ENCODE results near the gene PPP1CB.
"Not testable (repeated sequence)": the region's sequence is repeated elsewhere in the genome, so short reads cannot be mapped to it uniquely, and the experiment has no call there.

Gene PPP1CB

DNA sequence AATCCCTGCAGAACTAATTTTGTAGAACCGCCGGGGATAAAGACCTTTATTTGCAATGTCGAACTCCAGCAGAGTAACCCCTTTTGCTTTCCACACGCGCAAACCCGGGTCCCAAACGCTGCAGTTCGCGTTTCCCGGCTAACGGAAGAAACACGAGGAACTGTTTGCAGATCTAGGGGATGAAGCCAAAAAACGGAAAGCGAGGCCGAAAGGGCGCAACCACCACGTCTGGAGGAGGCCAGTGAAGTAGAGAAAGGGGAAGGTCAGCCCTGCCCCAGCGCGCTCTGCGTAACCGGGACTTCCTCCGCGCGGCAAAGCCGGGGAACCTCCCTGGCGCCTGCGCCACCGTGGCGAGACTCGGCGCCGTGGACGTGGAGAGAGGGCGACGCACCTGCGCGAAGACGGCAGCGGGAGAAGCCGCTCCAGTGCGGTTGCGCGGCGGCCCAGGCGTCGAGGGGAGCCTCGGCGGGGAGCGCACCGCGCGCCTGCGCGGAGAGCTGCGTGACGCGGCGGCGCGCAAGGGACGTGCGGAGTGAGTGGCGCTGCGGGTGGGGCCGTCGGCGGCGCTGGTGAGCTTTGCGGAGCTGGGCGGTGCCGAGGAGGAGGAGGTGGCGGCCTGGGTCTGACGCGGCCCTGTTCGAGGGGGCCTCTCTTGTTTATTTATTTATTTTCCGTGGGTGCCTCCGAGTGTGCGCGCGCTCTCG, at the start of gene PPP1CB:
Gene PPP1CB, plus strand, starts transcription at position 579 of the 704 bp plus-strand sequence. CDS start 295 bp downstream, outside the sequence.
- peak; percentile 97 for DNase-seq (ENCODE audit: low spot score)

DNA sequence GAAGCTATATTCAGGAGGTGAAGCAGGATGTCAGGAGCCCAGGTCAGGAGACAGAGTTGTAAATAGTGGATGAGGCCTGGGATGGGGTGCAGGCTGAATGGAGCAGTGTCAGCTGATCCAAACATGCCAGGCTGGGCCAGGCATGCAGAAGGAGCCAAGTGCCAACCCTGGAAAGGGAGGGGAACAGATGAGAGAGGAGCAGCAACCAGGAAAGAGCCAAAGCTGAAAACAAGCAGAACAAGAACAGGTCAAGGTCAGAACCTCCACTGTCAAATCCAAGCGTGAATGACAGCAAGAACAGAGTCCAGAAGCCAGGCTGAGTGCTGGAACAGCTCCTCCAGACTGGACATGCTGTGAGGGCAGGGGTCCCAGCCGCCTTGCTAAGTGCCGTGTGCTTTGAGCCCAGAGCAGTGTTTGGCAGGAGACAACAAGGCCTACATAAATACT, 49.2 kb upstream of the PPP1CB start:
- no peak for DNase-seq (ENCODE audit: low spot score)

DNA sequence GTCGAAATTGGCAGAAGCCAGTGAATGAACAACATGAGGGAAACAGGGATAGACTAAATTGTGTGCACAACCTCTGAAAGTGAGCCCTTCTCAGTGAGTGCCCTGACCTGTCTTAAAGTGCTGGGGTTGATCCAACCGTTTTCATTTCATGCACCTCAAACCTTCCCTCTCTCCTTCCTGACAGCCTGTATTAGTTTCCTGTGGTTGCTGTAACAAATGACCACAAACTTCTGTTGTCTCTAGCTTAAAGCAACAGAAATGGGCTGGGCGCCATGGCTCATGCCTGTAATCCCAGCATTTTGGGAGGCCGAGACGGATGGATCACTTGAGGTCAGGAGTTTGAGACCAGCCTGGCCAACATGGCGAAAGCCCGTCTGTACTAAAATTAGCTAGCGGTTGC, 48.8 kb upstream of the PPP1CB start:
- no peak for DNase-seq (ENCODE audit: low spot score)

GRCh38 chr2:28704621-28705020, 47.0 kb upstream of the PPP1CB start:
- no peak for DNase-seq (ENCODE audit: low spot score)

DNA sequence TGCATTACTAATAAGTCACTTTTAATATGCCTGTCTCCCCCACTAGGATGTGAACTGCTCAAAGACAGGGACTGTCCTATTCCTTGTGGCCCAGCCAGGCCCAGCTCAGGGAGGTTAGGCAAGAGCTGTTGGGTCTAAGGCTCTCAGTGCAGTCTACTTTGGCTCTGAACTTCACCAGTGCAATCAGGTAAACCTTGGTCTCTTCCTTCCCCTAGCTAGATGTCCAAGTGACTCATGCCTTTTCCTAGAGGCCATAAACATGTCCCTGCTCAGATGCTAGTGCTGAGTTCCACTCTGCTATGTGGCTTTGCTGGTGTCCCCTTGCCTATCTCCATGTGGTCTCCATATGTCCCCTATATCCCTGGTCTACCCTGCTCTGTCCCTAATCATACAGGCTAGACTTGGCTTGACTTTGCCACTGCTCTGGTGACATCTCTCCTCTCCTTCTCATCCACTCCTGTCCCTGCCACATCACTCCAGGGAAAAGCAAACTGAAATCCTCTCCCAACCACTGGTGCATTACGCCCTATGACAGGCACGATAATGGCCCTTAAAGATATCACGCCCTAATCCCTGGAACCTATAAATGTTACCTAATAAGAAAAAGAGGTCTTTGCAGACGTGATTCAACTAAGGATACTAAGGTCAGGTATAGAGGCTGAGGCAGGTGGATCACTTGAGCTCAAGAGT, 45.7 kb upstream of the PPP1CB start:
- no peak for DNase-seq (ENCODE audit: low spot score)

GRCh38 chr2:28707592-28707991, 44.0 kb upstream of the PPP1CB start:
- DNase-seq (ENCODE audit: low spot score), result no peak

DNA sequence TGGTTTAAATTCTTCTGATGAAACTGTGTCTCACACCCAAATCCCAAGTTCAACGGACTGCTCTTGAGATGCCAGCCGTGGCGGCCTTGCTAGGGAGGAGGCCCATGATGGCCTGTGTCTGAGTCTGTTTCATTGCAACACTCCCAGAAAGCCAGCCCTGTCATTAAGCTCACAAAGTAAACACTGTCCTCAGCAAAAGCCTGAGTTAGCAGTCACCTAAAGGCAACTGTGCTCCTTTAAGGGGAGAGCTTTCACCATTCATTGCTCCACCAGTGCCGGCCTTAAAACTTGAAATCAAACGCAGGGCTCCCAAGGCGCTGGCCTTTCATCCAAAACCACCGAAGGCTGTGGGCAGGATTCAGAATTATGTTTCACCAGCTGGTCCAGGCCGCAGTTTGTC, 42.5 kb upstream of the PPP1CB start:
- DNase-seq (ENCODE audit: low spot score), result no peak

DNA sequence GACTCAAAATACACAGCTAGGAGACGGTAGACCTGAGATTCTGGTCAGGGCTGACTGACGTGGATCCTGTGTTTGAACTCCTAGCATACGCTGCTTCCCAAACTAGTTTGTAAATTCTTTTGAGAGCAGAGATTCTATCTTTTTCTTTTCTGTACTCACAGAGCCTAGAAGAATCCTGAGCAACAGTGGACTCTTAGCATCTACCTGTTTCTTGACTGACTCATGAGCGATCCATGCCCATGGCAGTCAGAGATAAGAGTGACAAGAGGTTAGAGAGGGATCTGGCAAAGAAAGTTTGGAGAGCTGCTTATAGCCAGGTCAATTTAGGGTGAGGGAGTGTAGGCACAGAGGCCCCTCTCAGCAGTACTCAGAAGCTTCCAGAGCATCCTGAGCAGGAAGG, 41.1 kb upstream of the PPP1CB start:
- DNase-seq (ENCODE audit: low spot score), result no peak

- no peak for DNase-seq (ENCODE audit: low spot score)
Observed at GRCh38 chr2:28713577-28714298, 37.9 kb upstream of the PPP1CB start.

GRCh38 chr2:28716265-28716865, 35.3 kb upstream of the PPP1CB start:
- DNase-seq (ENCODE audit: low spot score), result peak; percentile 11

DNA sequence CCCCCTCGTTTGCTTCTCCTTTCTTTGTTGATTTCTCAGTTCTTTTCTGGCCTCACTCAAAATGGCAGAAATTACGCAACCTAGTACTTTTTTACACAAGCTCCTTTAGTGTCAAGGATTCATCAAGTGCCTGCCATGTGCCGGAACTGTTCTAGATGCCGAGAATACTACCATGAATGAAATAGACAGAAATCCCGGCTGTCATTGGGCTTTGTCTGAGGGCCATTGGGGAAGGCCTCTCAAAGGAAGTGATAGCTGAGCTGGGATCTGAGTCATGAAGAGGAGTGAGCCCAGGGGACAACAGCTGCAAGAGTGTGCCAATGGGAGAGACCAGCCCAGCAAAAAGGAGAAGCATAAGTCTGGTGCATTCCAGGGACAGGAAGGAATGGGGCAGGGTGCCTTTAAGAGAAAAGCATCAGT, 34.3 kb upstream of the PPP1CB start:
- peak; percentile 3 for DNase-seq (ENCODE audit: low spot score)

DNA sequence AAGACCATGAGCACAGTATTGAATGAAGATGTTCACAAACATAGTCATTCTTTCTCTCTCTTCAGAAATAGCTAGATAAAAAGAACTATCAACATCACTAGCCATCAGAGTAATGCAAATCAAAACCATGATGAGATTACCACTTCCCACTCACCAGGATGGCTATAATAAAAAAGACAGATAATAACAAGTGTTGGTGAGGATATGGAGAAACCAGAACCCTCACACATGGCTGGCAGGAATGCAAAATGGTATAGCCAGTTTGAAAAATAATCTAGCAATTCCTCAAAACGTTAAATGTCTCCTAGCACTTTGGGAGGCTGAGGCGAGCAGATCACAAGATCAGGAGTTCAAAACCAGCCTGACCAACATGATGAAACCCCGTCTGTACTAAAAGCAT, 31.3 kb upstream of the PPP1CB start:
- no peak for DNase-seq (ENCODE audit: low spot score)

DNA sequence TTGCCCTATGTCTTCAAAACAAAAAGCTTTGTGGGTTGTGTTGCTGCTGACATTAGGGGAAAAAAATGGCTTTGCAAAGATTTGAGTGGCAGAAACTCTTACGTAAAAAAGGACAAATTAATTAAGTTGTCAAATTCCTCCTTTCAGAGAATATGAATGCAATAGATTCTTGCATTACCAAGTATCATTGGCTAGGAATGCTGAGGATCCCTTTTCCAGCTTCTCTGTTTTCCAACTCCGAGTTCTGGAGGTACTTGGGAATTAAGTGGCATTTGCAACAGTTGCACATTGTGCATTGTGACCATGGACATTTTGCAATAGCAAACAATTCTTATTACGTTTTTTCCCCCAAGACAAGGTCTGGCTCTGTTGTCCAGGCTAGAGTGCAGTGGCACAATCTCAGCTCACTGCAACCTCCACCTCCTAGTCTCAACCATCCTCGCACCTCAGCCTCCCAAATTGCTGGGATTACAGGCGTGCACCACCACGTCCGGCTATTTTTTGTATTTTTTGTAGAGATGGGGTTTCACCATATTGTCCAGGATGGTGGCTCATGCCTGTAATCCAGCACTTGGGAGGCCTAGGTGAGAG, 29.9 kb upstream of the PPP1CB start:
- DNase-seq (ENCODE audit: low spot score), result no peak

DNA sequence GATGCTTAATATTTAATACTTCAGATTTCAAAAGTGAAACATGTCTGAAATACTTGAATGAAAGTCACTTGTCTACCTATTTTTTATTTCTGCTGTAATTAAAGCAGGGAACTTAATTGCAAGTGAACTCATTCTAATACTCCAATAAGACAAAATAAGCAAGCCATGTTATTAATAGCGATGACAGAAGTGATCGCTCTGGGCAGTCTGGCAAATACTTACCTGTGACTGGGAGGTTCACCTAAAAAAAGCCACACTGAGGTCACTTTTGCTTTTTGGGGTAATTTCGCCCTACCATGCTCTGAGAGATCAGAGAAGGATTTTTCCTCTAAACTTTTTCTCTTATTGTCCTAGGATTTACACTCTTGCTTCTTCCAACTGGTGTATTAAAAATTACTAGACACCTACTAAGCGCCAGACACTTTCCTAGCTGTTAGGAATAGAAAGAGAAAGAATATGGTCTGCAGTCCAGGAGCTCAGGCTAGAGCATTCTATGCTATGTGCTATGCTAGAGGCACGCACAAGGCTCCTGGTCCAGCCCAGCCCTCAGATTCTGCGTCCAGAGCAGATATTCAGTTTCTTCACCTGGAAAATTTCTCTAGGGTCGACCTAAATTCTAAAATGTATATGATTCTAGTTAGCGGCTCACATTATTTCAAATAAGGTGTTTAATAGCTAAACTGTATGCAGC, 26.5 kb upstream of the PPP1CB start:
- no peak for DNase-seq (ENCODE audit: low spot score)

- DNase-seq (ENCODE audit: low spot score), result no peak
Observed at GRCh38 chr2:28726177-28726576, 25.5 kb upstream of the PPP1CB start.

DNA sequence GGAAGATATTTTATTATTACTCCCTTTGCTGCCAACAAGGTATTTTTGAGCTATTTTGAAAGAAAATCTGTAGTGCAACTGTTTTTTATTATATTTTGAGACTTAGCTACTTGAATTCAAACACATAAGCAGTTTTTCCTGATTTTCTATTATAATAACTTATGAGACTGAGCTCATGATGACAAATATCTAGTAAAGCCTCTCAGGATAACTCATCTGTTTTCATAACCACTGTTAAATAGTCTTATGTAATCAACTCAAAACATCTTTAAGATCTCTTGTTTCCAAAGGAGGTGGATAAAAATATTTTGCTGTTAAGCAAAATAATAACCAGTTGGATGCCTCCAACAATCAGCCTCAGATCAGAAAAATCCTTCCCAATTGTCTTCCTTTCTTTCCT, 21.9 kb upstream of the PPP1CB start:
- DNase-seq (ENCODE audit: low spot score), result no peak

- no peak for DNase-seq (ENCODE audit: low spot score)
Observed at GRCh38 chr2:28730641-28731146, 20.9 kb upstream of the PPP1CB start.

DNA sequence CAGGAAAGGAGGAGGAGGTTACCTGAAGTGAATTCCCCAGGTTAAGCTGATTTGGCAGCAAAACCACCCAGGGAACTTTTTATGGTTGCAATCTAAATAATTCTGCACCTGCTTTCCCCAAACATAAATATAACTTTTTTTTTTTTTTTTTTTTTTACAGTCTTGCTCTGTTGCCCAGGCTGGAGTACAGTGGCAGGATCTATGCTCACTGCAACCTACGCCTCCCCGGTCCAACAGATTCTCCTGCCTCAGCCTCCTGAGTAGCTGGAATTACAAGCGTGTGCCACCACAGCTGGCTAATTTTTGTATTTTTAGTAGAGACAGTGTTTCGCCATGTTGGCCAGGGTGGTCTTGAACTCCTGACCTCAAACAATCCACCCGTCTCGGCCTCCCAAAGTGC, 16.1 kb upstream of the PPP1CB start:
- DNase-seq (ENCODE audit: low spot score), result no peak

GRCh38 chr2:28736034-28736433, 15.6 kb upstream of the PPP1CB start:
- DNase-seq (ENCODE audit: low spot score), result no peak

DNA sequence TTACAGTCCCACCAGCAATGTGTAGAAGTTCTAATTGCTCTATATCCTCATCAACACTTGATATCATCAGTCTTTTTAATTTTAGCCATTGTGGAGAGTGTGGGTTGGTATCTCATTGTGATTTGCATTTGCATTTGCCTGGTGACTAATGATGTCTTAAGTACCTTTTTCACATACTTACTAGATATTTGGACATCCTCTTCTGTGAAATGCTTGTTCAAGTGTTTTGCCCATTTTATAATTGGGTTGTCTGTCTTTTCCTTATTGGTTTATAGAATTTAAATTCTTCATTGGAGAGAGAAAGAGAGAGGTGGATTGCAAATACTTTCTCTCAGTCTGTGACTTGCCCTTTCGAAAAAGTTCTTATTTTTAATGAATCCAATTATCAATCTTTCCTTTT, 14.0 kb upstream of the PPP1CB start:
- DNase-seq (ENCODE audit: low spot score), result no peak

DNA sequence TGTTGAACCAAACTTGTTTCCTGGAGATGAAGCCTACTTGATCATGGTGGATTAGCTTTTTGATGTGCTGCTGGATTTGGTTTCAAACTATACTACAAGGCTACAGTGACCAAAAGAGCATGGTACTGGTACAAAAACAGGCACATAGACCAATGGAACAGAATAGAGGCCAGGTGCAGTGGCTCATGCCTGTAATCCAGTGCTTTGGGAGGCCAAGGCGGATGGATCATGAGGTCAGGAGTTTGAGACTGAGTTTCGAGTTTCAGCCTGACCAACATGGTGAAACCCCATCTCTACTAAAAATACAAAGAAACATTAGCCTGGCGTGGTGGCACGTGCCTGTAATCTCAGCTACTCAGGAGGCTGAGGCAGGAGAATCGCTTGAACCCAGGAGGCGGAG, 9.0 kb upstream of the PPP1CB start:
- not testable (repeated sequence) for DNase-seq (ENCODE audit: low spot score)

All from CD4-positive, alpha-beta T cell treated with Interleukin-2 at 100 ng/mL for 4 hours (primary cell).